Nephron (organoid): ENCODE results near the gene LCLAT1.

Experiments used
- H3K27ac Mint-ChIP-seq, 3 experiments: 2 replicates each; pipeline ENCODE4 v1.8.0; 2020; ENCODE audit warnings: mixed read lengths in 3 of 3, mild to moderate bottlenecking in 2 of 3, moderate library complexity in 1 of 3
- H3K27me3 Mint-ChIP-seq: 2 replicates; pipeline ENCODE4 v1.8.0; 2021; ENCODE audit warnings: low read depth, mild to moderate bottlenecking, moderate library complexity, mixed read lengths
- H3K36me3 Mint-ChIP-seq: 2 replicates; pipeline ENCODE4 v1.8.0; 2020; ENCODE audit warnings: low read depth, mixed read lengths
- H3K4me1 Mint-ChIP-seq: 2 replicates; pipeline ENCODE4 v1.8.0; 2020; ENCODE audit warnings: mixed read lengths
- H3K4me3 Mint-ChIP-seq, 3 experiments: 2 replicates each; pipeline ENCODE4 v1.8.0; 2020; ENCODE audit warnings: mild to moderate bottlenecking in 3 of 3, mixed read lengths in 3 of 3, moderate library complexity in 2 of 3
- H3K9me3 Mint-ChIP-seq: 2 replicates; pipeline ENCODE4 v1.8.0; 2020; ENCODE audit warnings: mixed read lengths
- CTCF ChIP-seq, 3 experiments: fragments of 200-600 bp; sonication (generic); IDR thresholded peaks; one replicate each; pipeline ENCODE4 v1.5.0; 2021; ENCODE audit warnings: antibody characterized with exemption in 3 of 3; ENCODE audit not compliant: unreplicated experiment in 3 of 3

The LCLAT1 gene

GRCh38 chr2:30661173-30662107 is 214.4 kb downstream of the LCLAT1 start:
- Mint-ChIP-seq H3K4me1 (peaks cover 19% of the 10 kb centered on the region), H3K36me3 (no peaks in the 10 kb centered on the region), H3K9me3 (peaks cover 3% of the 10 kb centered on the region), H3K27ac (no peak overlapping the region), H3K27me3 (no peaks in the 10 kb centered on the region), H3K4me3 (no peak overlapping the region)
- TF ChIP-seq CTCF (IDR thresholded peaks at IDR 0.05; ENCODE audit: unreplicated experiment in 3 of 3), result no peak

- no peaks in the 10 kb centered on the region for H3K36me3 Mint-ChIP-seq
- H3K9me3 Mint-ChIP-seq, result peaks cover 6% of the 10 kb centered on the region
- no peak overlapping the region for H3K27ac Mint-ChIP-seq
- peaks cover 24% of the 10 kb centered on the region for H3K4me1 Mint-ChIP-seq
- no peak for TF ChIP-seq CTCF (IDR thresholded peaks at IDR 0.05; ENCODE audit: unreplicated experiment in 3 of 3)
- no peak overlapping the region for H3K4me3 Mint-ChIP-seq
- no peaks in the 10 kb centered on the region for H3K27me3 Mint-ChIP-seq
Observed at GRCh38 chr2:30662268-30663131, 215.5 kb downstream of the LCLAT1 start.

DNA sequence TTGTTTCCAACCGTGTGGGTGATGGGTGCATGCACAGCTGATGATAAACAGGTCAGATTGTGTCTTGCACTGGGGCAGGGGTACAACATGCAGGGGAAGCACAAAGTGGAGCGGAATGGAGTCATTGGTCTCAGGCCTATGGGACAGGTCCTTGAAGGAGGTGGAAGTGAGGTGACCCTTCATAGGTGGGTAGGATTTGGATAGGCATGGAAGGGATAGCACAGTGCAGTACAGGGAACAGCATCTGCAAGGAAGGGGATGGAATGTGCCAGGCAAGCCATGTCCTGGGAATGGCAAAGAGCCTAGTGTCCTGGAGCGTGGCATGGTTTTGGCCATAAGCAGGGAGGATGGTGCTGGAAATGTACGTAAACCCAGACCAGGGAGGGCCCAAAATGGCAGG is 216.3 kb downstream of the LCLAT1 start:
- H3K4me3 Mint-ChIP-seq, result no peak overlapping the region
- no peak for TF ChIP-seq CTCF (IDR thresholded peaks at IDR 0.05; ENCODE audit: unreplicated experiment in 3 of 3)
- H3K36me3 Mint-ChIP-seq, result no peaks in the 10 kb centered on the region
- peaks cover 9% of the 10 kb centered on the region for H3K9me3 Mint-ChIP-seq
- H3K27me3 Mint-ChIP-seq, result no peaks in the 10 kb centered on the region
- peaks cover 24% of the 10 kb centered on the region for H3K4me1 Mint-ChIP-seq
- H3K27ac Mint-ChIP-seq, result no peak overlapping the region

GRCh38 chr2:30663806-30664205 is 216.8 kb downstream of the LCLAT1 start:
- H3K9me3 Mint-ChIP-seq, result peaks cover 14% of the 10 kb centered on the region
- H3K36me3 Mint-ChIP-seq, result no peaks in the 10 kb centered on the region
- TF ChIP-seq CTCF (IDR thresholded peaks at IDR 0.05; ENCODE audit: unreplicated experiment in 3 of 3), result no peak
- peaks cover 24% of the 10 kb centered on the region for H3K4me1 Mint-ChIP-seq
- no peak overlapping the region for H3K27ac Mint-ChIP-seq
- H3K27me3 Mint-ChIP-seq, result no peaks in the 10 kb centered on the region
- H3K4me3 Mint-ChIP-seq, result no peak overlapping the region

DNA sequence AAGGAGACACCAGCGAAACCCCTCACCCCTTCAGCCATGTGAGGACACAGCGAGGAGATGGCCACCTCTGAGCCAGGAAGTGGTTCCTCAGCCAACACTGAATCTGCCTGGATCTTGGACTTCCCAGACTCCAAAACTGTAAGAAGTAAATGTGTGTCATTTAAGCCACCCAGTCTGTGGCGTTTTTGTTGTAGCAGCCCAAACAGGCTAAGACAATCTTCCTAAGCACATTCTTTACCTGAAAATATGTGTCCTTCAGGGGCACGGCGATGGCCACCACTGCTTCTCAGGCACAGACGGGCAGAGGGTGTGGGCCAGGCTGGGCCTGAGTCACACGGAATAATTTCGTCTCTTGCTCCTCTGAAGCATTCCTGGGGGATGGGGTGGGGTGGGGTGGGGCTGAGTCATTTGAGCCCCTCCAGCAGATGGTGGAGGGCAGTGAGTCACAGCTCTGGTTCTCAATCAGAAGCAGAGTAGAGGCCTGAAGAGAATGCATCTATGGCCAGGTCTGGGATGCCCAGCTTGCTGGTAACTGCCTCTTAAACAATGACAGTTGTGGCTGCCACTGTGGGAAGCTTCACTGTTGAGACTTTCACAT is 217.8 kb downstream of the LCLAT1 start:
- peak overlapping the region in 1 of 3 experiments; percentile 71 for H3K27ac Mint-ChIP-seq
- peaks cover 3% of the 10 kb centered on the region for H3K27me3 Mint-ChIP-seq
- H3K4me1 Mint-ChIP-seq, result peaks cover 24% of the 10 kb centered on the region
- peaks cover under 1% of the 10 kb centered on the region for H3K36me3 Mint-ChIP-seq
- no peak for TF ChIP-seq CTCF (IDR thresholded peaks at IDR 0.05; ENCODE audit: unreplicated experiment in 3 of 3)
- H3K9me3 Mint-ChIP-seq, result peaks cover 19% of the 10 kb centered on the region
- H3K4me3 Mint-ChIP-seq, result no peak overlapping the region
